ENCODE measurements around the gene DDX54. TPM values are rescaled to one million over a fixed set of nuclear protein-coding genes. Genes with fewer than 3 reads are reported as not detected.

The DDX54 gene
- total RNA-seq, 1 donor from 2014 or later = 97.0 TPM

DNA sequence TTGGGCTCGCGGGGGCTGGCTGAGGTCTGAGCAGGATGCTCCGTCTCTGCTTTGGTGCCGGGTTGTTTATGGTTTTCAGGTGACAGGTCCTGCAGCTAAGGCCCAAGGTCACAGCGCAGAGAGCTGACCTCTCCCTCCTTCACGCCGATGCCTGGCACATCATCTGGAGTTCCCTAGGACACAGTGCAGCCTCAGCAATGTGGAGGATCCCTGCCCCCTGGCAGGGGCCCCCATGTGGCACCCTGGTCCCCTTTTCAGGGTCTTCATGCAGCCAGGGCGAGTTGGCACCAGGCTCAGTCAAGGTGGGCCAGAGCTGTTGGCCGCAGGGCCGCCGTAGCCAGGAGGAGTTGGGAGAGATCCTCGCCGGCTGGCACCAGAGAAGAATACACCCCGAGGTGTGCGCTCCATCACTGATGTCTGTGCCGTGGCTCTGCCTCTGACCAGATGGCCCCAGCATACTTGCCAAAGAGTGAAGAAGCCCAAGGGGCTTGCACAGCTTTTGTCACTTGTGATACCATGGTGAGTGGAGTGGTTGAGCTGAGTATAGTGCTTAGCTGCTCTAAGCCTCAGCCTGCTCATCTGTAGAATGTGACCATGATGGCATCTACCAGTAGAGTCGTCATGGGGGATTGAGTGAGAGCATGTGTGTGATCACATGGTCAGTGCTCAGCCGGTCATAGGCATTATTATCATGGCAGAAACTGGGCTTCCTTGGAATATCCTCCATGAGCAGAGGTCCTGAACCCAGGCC lies 47.0 kb upstream of the DDX54 start:
- peaks cover 20 to 37% of the 10 kb centered on the region in 2 donors for H3K36me3 ChIP-seq
- H3K4me1 ChIP-seq = peaks cover 44 to 79% of the 10 kb centered on the region in 2 donors

DNA sequence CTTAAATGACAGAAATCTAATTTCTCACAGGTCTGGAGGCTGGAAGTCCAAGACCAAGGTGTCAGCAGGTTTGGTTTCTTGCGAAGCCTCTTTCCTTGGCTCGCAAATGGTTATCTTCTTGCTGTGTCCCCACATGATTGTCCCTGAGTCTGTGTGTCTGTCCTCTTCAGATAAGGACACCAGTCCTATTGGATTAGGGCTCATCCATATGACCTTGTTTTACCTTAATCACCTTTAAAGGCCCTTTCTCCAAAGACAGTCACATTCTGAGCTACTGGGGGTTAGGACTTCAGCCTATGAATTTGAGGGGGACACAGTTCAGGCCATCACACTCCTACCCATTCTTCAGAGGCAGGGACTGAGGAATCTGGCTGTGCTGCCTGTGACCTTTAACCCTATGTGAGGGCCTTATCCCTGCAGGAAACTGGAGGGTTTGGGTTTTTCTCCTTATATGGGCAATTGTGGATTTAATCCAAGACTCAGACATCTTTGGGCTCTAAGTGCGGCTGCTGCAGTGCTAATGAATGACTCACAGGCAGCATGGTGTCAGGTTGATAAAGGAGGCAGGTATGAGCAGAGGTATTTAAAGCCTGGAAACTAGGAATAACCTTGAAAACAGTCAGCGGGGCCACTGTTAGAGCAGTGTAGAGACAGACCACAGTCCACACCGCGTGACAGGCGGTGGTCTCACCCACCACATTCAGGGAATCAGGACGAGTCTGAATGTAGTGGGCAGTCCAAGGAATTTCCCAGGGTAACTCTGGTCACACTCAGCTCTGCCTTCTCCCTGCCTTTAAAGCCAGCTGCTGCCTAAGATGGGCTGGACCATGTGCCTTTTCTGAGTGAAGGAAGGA lies 46.2 kb upstream of the DDX54 start:
- Histone ChIP-seq H3K27ac (peak overlapping the region; percentile 94 to 95), H3K36me3 (peaks cover 20 to 37% of the 10 kb centered on the region in 2 donors), H3K4me3 (no peak overlapping the region), H3K9me3 (no peaks in the 10 kb centered on the region), H3K4me1 (peaks cover 51 to 80% of the 10 kb centered on the region in 2 donors), H3K27me3 (no peaks in the 10 kb centered on the region)
- intact Hi-C loops (cut with DNase I) = no loop called here
- DNase-seq (ENCODE audit: low spot score in 2 of 2) = no peak
- TF ChIP-seq, protein P1, sequence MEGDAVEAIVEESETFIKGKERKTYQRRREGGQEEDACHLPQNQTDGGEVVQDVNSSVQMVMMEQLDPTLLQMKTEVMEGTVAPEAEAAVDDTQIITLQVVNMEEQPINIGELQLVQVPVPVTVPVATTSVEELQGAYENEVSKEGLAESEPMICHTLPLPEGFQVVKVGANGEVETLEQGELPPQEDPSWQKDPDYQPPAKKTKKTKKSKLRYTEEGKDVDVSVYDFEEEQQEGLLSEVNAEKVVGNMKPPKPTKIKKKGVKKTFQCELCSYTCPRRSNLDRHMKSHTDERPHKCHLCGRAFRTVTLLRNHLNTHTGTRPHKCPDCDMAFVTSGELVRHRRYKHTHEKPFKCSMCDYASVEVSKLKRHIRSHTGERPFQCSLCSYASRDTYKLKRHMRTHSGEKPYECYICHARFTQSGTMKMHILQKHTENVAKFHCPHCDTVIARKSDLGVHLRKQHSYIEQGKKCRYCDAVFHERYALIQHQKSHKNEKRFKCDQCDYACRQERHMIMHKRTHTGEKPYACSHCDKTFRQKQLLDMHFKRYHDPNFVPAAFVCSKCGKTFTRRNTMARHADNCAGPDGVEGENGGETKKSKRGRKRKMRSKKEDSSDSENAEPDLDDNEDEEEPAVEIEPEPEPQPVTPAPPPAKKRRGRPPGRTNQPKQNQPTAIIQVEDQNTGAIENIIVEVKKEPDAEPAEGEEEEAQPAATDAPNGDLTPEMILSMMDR (IDR thresholded peaks at IDR 0.05) = no peak

More for the DNA sequence above, 47.0 kb upstream of the DDX54 start:
- Histone ChIP-seq H3K4me3 (no peak overlapping the region), H3K27me3 (no peaks in the 10 kb centered on the region), H3K27ac (peak overlapping the region; percentile 94 to 95), H3K9me3 (no peaks in the 10 kb centered on the region)
- DNase-seq (ENCODE audit: low spot score in 2 of 2) = no peak
- intact Hi-C loops (cut with DNase I) = no loop called here
- TF ChIP-seq, protein P1 (IDR thresholded peaks at IDR 0.05) = no peak

DNA sequence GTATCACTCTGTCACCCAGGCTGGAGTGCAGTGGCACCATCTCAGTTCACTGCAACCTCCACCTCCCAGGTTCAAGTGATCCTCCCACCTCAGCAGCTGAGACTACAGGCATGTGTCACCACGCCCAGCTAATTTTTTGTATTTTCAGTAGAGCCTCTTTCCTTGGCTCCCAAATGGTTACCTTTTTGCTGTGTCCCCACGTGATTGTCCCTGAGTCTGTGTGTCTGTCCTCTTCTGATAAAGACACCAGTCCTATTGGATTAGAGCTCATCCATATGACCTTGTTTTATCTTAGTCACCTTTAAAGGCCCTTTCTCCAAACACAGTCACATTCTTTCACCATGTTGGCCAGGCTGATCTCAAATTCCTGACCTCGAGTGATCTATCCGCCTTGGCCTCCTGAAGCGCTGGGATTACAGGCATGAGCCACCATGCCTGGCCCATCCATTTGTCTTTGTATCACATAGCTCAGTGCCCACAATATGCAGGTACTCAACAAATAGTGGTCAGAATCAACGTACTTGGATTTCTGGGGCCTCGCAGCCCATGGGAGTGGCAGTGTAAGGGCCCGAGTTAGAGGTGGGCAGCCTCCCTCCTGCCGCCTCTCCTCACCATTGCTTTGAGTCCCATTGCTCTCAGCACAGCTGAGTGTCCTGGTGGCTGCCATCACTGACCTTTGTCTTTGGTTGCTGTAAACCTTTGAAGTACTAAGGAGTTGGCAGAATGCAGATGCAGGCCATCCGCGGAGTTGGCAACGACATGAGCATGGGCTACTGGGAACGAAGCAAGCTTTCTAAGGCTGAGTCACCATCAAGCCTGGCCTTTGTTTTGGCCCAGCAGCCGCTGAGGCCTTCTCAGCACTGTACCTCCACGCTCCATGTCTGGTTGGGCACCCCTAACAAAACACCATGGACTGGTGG lies 45.3 kb upstream of the DDX54 start:
- H3K9me3 ChIP-seq = no peaks in the 10 kb centered on the region
- TF ChIP-seq, protein P1 (IDR thresholded peaks at IDR 0.05) = no peak
- no peak overlapping the region for H3K4me3 ChIP-seq
- intact Hi-C loops (cut with DNase I) = no loop called here
- H3K4me1 ChIP-seq = peaks cover 48 to 73% of the 10 kb centered on the region in 2 donors
- H3K36me3 ChIP-seq = peaks cover 20 to 37% of the 10 kb centered on the region in 2 donors
- peak overlapping the region; percentile 94 to 95 for H3K27ac ChIP-seq
- DNase-seq (ENCODE audit: low spot score in 2 of 2) = no peak
- no peaks in the 10 kb centered on the region for H3K27me3 ChIP-seq

DNA sequence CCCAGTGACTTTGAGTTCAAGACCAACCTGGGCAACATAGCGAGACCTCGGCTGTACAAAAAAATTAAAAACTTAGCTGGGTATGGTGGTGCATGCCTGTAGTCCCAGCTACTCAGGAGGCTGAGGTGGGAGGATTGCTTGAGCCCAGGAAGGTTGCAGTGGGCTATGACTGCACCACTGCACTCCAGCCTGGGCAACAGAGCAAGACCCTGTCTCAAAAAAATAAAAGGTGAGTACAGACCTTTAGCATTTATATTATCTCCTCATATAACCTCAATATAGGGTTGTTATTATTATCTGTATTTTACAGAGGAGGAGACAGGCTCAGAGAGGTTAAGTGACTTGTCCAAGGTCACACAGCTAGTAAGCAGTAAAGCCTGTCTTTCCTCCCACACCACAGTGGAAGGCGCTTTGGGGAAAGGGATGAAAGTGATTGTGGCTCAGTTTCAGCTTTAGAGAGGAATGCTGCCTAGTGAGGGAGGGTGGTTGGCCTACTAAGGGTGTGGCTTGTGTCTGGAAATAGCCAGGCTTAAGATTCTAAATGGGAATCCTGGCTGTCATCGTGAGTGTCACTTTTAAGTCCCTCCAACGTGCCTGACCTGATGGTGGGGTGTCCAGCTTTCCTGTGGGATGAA lies 43.2 kb upstream of the DDX54 start:
- intact Hi-C loops (cut with DNase I) = no loop called here
- TF ChIP-seq, protein P1 (IDR thresholded peaks at IDR 0.05) = no peak
- H3K9me3 ChIP-seq = no peaks in the 10 kb centered on the region
- H3K4me1 ChIP-seq = peaks cover 49 to 74% of the 10 kb centered on the region in 2 donors
- DNase-seq (ENCODE audit: low spot score in 2 of 2) = no peak
- no peak overlapping the region for H3K4me3 ChIP-seq
- no peaks in the 10 kb centered on the region for H3K27me3 ChIP-seq
- peak overlapping the region; percentile 94 to 95 for H3K27ac ChIP-seq
- H3K36me3 ChIP-seq = peaks cover 18 to 37% of the 10 kb centered on the region in 2 donors
